Stimulated activated naive CD8-positive, alpha-beta T cell treated with anti-CD3 and anti-CD28 coated beads, Interleukin-15, Interleukin-2, amounts not matched to agents 100 ng/mL and 50 ng/mL, for 24 hours (primary cell): ENCODE measurements around the gene SYNRG.
A peak's percentile ranks its signal among the peaks of the same experiment; 100 is the strongest.

Experiments used
- H3K27ac Mint-ChIP-seq: one replicate; pipeline ENCODE4 v1.8.0; 2021; ENCODE audit warnings: mild to moderate bottlenecking, mixed read lengths
- H3K27me3 Mint-ChIP-seq: one replicate; pipeline ENCODE4 v1.8.0; 2021; ENCODE audit warnings: mixed read lengths
- H3K36me3 Mint-ChIP-seq: one replicate; pipeline ENCODE4 v1.8.0; 2021; ENCODE audit warnings: low read depth, mixed read lengths
- H3K4me1 Mint-ChIP-seq: one replicate; pipeline ENCODE4 v1.8.0; 2021; ENCODE audit warnings: low read depth, mixed read lengths
- H3K4me3 Mint-ChIP-seq: one replicate; pipeline ENCODE4 v1.8.0; 2021; ENCODE audit warnings: mild to moderate bottlenecking, mixed read lengths
- H3K9me3 Mint-ChIP-seq: one replicate; pipeline ENCODE4 v1.8.0; 2021; ENCODE audit warnings: mixed read lengths

SYNRG gene

DNA sequence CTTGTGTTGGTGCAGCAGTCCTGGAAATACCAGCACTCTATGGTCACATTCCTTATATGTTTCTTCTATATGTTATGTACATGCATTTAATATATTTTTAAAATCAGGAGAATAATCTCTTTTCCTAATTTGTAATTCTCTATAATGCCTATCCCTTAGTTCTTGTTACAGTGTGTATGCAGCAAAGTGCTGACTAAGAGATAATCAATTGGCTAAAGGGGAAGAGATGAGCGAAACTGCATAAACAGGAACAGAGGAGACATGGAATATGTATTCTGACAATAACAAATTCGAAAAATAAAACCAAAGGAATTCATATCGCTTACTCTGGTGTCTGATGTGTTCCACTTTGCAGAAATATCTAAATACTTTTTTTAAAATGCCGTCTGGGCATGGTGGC lies 41.7 kb downstream of the SYNRG start:
- peaks cover 56% of the 10 kb centered on the region for H3K36me3 Mint-ChIP-seq
- H3K27ac Mint-ChIP-seq, result no peak overlapping the region
- H3K4me1 Mint-ChIP-seq, result no peaks in the 10 kb centered on the region
- H3K4me3 Mint-ChIP-seq, result no peak overlapping the region
- no peaks in the 10 kb centered on the region for H3K27me3 Mint-ChIP-seq
- no peaks in the 10 kb centered on the region for H3K9me3 Mint-ChIP-seq

DNA sequence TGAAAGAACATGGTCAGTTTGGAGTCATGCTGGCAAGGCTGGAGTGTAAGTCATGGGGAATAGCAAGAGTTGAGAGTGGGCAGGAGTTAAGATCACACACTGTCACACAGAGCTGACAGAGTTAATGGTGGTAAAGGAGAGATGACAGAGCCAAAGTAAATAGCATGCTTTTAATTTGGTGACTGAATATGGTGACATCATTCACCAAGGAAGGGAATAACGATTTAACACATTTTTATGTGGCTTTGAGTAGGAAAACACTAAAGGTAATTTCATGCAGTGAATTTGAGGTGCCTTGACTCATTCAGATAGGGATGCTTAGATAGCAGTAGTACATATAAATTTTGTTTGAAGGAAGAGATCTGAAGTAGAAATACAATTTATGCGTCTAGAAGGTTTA lies 42.1 kb downstream of the SYNRG start:
- no peak overlapping the region for H3K4me3 Mint-ChIP-seq
- H3K4me1 Mint-ChIP-seq, result no peaks in the 10 kb centered on the region
- no peaks in the 10 kb centered on the region for H3K27me3 Mint-ChIP-seq
- H3K27ac Mint-ChIP-seq, result no peak overlapping the region
- peaks cover 59% of the 10 kb centered on the region for H3K36me3 Mint-ChIP-seq
- H3K9me3 Mint-ChIP-seq, result no peaks in the 10 kb centered on the region

DNA sequence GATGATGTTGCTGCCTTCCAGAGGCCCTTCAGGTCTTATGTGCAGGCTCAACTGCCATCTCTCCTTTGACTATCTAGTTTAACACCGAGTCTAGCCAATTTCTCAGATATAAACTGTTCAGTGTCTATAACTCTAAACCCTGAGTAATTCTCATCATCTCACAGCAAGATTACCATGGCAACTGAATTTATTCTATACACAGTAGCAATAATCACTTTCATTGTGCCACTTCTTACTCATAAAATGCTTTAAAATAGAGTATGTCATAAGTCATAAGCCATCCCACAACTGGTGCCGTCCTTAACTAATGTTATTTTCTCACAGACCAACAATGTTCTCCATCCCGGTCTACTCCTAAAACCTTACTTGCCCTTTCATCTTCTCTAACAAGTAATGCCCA lies 45.0 kb downstream of the SYNRG start:
- Mint-ChIP-seq H3K9me3 (no peaks in the 10 kb centered on the region), H3K36me3 (peaks cover 65% of the 10 kb centered on the region), H3K27me3 (no peaks in the 10 kb centered on the region), H3K4me1 (no peaks in the 10 kb centered on the region), H3K27ac (peak overlapping the region; percentile 21), H3K4me3 (no peak overlapping the region)

DNA sequence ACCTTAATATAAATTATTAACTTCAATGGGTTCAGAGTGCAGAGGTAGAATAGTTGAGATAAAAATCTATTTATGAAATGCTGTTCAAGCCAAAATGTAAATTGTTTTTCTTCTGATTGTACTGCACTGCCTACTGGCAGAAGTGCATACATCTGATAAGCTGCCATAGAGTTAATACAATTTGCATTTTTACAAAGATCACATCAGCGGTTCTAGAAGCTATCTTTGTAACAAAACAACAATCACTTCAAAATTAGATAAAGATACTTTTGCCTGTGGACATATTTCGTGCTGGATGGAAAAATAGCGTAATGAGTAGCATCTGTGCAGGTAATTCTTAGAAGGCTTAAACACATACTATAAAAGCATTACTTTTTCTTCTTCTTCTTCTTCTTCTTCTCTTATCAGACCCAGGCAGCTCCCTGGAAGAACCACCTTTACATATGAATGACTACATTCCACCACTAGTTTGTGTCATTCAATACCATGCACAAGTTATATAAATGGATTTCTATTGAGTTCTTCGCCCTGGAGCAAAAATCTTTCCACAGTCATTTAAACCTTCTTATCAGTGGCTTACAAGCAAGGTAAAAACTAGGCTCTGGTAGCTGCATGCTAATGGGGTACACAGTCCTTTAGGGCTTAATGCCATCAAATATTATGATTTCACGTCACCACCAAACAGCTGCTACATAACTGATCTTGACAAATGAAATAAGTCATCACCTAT lies 47.0 kb downstream of the SYNRG start:
- Mint-ChIP-seq H3K27me3 (no peaks in the 10 kb centered on the region), H3K4me3 (no peak overlapping the region), H3K9me3 (no peaks in the 10 kb centered on the region), H3K4me1 (no peaks in the 10 kb centered on the region), H3K36me3 (peaks cover 61% of the 10 kb centered on the region), H3K27ac (no peak overlapping the region)

DNA sequence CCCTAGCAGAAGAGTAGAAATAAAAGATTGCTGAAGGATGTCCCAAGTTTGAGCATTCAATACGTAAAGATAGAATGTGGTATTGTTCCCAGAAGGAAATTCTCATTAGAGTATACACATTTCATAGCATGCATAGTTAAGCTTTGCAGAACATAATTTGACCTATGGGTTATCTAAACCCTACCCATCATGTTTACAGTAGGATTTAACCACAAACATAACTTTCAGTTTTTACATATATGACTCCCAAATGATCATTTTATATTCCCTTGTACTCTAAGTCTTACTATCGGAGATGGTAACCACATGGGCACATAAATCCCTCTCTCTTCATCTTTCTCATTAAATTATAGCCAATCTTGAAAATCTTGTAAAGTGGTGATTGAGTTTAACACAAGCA lies 50.9 kb downstream of the SYNRG start:
- no peaks in the 10 kb centered on the region for H3K27me3 Mint-ChIP-seq
- H3K27ac Mint-ChIP-seq, result no peak overlapping the region
- no peak overlapping the region for H3K4me3 Mint-ChIP-seq
- H3K4me1 Mint-ChIP-seq, result peaks cover 9% of the 10 kb centered on the region
- peaks cover 49% of the 10 kb centered on the region for H3K36me3 Mint-ChIP-seq
- H3K9me3 Mint-ChIP-seq, result no peaks in the 10 kb centered on the region

DNA sequence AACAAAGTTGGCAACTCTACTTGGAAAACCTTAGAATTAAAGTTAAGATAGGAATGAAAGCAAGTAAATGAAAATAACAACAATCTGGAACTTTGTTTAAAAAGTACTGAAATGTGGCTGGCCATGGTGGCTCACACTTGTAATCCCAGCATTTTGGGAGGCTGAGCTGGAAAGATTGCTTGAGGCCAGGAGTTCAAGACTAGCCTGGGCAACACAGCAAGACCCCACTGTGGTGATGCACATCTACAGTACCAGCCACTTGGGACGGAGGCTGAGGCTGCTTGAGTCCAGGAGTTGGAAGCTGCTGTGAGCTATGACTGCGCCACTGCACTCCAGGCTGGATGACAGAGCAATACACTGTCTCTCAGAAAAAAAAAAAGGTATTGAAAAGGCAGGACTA lies 51.7 kb downstream of the SYNRG start:
- Mint-ChIP-seq H3K9me3 (no peaks in the 10 kb centered on the region), H3K27ac (no peak overlapping the region), H3K4me1 (peaks cover 17% of the 10 kb centered on the region), H3K4me3 (no peak overlapping the region), H3K36me3 (peaks cover 56% of the 10 kb centered on the region), H3K27me3 (no peaks in the 10 kb centered on the region)

DNA sequence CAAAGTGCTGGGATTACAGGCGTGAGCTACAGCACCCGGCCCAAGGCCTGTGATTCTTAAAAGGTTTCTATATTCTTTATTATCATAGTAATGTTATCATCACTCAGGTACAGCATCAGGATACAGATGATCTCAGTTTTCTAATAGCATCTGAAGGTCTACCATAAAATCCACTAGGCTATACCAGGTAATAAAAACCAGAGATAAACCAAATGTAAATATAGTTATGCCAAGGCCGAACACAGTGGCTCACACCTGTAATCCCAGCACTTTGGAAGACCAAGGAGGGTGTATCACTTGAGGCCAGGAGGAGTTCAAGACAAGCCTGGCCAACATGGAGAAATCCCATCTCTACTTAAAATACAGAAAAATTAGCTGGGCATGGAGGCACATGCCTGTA lies 53.8 kb downstream of the SYNRG start:
- H3K27me3 Mint-ChIP-seq, result no peaks in the 10 kb centered on the region
- peaks cover 54% of the 10 kb centered on the region for H3K36me3 Mint-ChIP-seq
- H3K4me1 Mint-ChIP-seq, result peaks cover 38% of the 10 kb centered on the region
- H3K27ac Mint-ChIP-seq, result no peak overlapping the region
- no peak overlapping the region for H3K4me3 Mint-ChIP-seq
- H3K9me3 Mint-ChIP-seq, result no peaks in the 10 kb centered on the region

DNA sequence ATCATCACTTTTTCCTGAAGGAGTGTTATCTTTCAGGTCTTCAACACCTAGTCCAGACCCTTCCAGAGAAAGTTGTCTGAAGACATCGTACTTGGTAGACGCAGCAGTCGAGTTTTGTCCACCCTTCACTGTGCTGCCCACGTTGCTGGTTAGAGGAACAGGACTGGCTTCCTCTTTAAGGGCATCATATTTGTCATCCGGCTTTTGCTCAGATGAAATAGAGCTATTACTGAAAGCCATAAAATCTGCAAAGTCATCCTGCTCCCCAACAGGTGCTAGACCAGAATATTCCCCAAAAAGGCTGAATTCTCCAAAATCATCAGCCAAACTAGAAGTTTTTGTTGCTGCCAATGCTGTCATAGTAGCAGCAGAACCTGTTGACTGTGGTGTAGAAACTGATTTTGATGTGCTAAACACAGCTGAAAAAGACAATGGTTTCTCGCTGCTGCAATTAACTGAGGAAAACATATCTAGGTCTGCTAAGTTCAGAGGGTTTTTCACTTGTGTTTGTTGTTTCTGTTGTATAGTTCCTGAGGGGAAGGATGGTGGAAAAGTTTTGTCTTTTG lies 55.7 kb downstream of the SYNRG start:
- Mint-ChIP-seq H3K27ac (peak overlapping the region; percentile 87), H3K36me3 (peaks cover 50% of the 10 kb centered on the region)

DNA sequence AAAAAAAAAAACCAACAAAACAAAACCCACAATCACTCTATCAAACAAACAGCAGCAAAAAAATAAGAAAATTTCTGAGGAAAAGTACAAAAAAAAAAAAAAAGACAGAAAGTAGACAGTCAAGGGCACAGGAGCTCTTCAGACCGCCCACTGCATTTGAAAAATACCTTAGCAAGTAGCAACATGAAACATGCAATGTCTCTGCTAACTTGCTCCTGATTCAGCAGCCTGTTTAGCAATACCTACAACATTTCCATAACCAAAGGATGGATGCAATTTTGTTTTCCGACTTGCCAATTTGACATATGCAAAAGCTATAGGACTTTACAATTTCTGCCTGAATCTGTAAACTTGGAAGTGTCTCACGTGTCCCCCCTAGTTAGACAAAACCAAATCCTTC lies 57.4 kb downstream of the SYNRG start:
- Mint-ChIP-seq H3K27me3 (no peaks in the 10 kb centered on the region), H3K36me3 (peaks cover 43% of the 10 kb centered on the region), H3K27ac (peak overlapping the region; percentile 65), H3K4me1 (peaks cover 57% of the 10 kb centered on the region), H3K9me3 (no peaks in the 10 kb centered on the region), H3K4me3 (no peak overlapping the region)

More for the DNA sequence above, 55.7 kb downstream of the SYNRG start:
- peaks cover 43% of the 10 kb centered on the region for H3K4me1 Mint-ChIP-seq
- H3K4me3 Mint-ChIP-seq, result no peak overlapping the region
- H3K27me3 Mint-ChIP-seq, result no peaks in the 10 kb centered on the region
- no peaks in the 10 kb centered on the region for H3K9me3 Mint-ChIP-seq

DNA sequence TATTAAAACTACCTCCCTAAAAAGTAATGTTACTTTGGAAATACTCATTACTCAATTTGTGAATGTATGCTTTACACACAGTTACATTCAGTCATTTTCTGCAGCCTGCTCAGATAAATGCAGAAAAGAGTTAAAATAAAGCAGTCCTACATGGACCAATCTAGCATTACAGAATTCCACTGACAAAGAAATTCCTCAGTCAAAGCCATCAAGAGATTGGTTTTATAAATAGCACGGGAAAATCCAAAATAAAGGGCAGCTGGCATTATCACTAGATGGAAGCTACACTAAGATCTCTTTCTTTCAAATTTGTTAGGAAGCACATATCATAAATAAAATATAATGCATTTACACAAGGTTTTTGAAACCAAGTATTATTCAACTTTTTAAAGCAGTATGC lies 61.2 kb downstream of the SYNRG start:
- H3K4me1 Mint-ChIP-seq, result peaks cover 59% of the 10 kb centered on the region
- no peak overlapping the region for H3K4me3 Mint-ChIP-seq
- no peaks in the 10 kb centered on the region for H3K27me3 Mint-ChIP-seq
- peaks cover 35% of the 10 kb centered on the region for H3K36me3 Mint-ChIP-seq
- H3K27ac Mint-ChIP-seq, result peak overlapping the region; percentile 23
- H3K9me3 Mint-ChIP-seq, result no peaks in the 10 kb centered on the region

DNA sequence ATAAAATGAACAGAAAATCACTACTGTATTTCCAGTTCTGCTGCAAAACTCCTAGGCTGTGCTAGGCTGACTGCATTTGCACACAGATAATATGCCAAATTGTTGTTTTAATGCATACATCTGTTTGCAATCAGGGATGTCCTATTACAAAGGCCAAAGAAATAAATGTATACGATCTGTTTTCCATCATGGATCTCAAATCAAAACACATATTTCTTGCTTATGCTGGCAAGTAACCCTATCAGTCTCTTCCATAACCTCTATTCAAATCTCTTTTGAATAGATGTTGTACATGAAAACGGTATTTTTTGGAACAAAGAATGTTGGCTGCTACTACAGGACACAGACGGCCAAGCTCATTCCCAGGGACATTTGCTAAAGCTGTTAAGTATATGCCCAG lies 62.9 kb downstream of the SYNRG start:
- Mint-ChIP-seq H3K36me3 (peaks cover 31% of the 10 kb centered on the region), H3K4me1 (peaks cover 53% of the 10 kb centered on the region), H3K9me3 (no peaks in the 10 kb centered on the region), H3K27me3 (no peaks in the 10 kb centered on the region), H3K4me3 (no peak overlapping the region), H3K27ac (peak overlapping the region; percentile 57)

DNA sequence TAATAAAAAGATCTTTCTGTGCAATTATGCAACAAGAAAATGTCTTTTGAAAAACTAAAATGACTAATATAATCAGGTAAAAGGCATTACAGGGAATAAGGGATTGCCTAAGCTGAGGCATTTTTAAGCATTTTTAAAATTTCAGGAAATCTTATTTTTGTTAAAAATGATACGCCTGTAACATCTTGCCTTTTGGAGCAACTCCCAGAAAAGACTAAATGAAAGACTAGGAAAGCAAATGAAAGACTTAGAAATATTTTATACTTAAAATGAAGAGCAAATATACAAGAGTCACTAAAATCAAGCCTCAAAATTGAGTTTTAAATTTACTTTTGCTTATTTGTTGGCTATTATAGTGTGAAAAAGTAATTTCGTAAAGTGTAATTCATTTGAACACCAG lies 63.7 kb downstream of the SYNRG start:
- no peak overlapping the region for H3K4me3 Mint-ChIP-seq
- peaks cover 45% of the 10 kb centered on the region for H3K4me1 Mint-ChIP-seq
- no peak overlapping the region for H3K27ac Mint-ChIP-seq
- H3K27me3 Mint-ChIP-seq, result no peaks in the 10 kb centered on the region
- H3K36me3 Mint-ChIP-seq, result peaks cover 35% of the 10 kb centered on the region
- H3K9me3 Mint-ChIP-seq, result no peaks in the 10 kb centered on the region

DNA sequence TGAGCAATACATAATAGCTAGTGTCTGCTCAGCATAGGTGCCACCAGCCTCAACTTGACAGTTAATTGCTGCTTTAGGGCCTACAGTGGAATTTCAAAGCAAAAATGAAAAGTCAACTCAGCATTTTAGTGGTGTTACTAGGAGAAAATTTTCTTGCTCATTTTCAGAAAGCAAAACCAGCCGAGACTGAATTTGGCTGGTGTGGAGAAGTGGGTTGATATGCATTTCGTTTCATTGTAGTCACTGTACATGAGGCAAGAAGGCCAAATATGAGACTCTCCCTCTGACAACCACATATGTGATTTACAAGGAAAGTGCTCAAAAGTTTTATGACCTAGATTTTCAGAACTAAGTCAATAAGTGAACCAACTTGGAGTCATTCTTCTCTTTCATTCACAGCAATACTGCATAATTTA lies 65.6 kb downstream of the SYNRG start:
- Mint-ChIP-seq H3K27ac (no peak overlapping the region), H3K36me3 (peaks cover 35% of the 10 kb centered on the region), H3K4me3 (no peak overlapping the region), H3K9me3 (no peaks in the 10 kb centered on the region), H3K4me1 (peaks cover 39% of the 10 kb centered on the region), H3K27me3 (no peaks in the 10 kb centered on the region)

DNA sequence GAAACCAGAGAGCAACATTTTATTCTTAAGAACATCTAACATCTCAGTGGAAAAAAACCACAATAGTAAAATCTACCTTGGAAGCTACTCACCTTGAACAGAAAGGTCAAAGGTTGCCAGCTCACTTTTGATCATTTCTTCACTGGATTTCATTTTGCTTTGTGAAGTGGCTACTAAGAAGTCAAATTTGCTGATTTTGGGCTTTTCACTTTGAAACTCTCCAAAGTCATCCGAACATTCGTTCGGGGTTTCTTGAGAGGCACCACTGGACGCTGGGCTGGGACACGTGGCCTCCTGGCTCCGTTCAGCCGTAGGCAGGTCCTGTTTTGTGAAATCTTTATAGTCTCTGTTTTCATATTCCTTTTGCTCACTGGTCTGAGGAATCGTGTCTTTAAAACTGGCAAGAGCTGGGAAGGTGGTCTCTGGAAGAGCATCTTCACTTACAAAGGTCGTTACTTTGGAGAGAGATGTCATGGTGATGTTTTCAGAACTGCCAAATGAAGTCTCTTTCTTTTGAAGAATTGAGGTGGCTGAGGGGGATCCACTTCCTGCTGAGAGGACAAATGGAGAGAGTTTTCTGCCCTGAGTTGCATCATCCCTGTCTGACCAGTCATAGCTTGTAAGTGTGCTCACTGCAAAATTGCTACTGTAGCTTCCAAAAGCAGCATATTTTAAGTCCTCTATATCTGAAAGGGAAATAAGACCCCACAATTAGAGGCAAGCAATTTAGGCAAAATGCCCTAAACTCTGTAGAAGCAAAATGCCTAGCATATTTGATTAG lies 67.1 kb downstream of the SYNRG start:
- H3K9me3 Mint-ChIP-seq, result no peaks in the 10 kb centered on the region
- H3K36me3 Mint-ChIP-seq, result peaks cover 44% of the 10 kb centered on the region
- H3K27ac Mint-ChIP-seq, result peak overlapping the region; percentile 65
- peaks cover 28% of the 10 kb centered on the region for H3K4me1 Mint-ChIP-seq
- H3K27me3 Mint-ChIP-seq, result no peaks in the 10 kb centered on the region
- H3K4me3 Mint-ChIP-seq, result no peak overlapping the region

DNA sequence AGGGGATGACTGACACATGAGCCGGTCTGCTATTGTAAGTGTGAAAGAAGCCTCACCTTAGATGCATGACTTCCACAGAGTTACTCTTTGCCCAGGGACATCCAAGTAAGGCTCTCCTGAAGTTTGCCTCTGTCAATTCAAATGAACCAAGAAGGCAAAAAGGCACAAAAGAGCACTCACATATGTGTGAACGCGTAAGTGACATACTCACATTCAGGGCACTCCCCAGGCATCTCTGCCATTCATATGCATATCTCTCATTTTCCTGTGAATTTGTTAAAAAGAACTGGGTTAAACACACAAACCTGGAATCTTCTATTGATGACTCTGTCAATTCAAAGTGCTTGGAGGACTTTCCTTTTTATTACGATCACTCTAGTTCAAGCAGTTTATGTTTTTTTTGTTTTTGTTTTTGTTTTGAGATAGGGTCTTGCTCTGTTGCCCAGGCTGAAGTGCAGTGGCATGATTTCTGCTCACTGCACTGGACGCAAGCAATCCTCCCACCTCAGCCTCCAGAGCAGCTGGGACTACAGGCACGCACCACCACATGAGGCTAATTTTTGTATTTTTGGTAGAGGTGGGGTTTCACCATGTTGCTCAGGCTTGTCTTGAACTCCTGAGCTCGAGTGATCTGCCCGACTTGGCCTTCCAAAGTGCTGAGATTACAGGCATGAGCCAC lies 70.1 kb downstream of the SYNRG start:
- Mint-ChIP-seq H3K27ac (no peak overlapping the region), H3K36me3 (peaks cover 57% of the 10 kb centered on the region), H3K4me1 (peaks cover 19% of the 10 kb centered on the region), H3K27me3 (no peaks in the 10 kb centered on the region), H3K4me3 (no peak overlapping the region), H3K9me3 (no peaks in the 10 kb centered on the region)
